Breast epithelium (tissue), 3 donors: ENCODE measurements around the gene TEAD3.

ENCODE experiments used
- POLR2A ChIP-seq: fragments of 450-650 bp; IDR thresholded peaks from one replicate; pipeline ENCODE4 v1.6.1; 2016; ENCODE audit warnings: antibody characterized with exemption, mild to moderate bottlenecking, moderate library complexity
- POLR2AphosphoS5 ChIP-seq, 3 donors: sonication (generic); formaldehyde crosslinking; IDR thresholded peaks; one replicate each; pipeline ENCODE4 v1.6.1; 2017; ENCODE audit warnings: antibody characterized with exemption in 3 of 3
- TF ChIP-seq, protein P1 (sequence below), 3 donors: fragments of 450-650 bp; IDR thresholded peaks; one replicate each; pipeline ENCODE4 v1.5.1; 2016 to 2017; ENCODE audit warnings: antibody characterized with exemption in 3 of 3, mild to moderate bottlenecking in 3 of 3, moderate library complexity in 3 of 3

- TF ChIP-seq, protein P1, sequence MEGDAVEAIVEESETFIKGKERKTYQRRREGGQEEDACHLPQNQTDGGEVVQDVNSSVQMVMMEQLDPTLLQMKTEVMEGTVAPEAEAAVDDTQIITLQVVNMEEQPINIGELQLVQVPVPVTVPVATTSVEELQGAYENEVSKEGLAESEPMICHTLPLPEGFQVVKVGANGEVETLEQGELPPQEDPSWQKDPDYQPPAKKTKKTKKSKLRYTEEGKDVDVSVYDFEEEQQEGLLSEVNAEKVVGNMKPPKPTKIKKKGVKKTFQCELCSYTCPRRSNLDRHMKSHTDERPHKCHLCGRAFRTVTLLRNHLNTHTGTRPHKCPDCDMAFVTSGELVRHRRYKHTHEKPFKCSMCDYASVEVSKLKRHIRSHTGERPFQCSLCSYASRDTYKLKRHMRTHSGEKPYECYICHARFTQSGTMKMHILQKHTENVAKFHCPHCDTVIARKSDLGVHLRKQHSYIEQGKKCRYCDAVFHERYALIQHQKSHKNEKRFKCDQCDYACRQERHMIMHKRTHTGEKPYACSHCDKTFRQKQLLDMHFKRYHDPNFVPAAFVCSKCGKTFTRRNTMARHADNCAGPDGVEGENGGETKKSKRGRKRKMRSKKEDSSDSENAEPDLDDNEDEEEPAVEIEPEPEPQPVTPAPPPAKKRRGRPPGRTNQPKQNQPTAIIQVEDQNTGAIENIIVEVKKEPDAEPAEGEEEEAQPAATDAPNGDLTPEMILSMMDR (IDR thresholded peaks at IDR 0.05): no peak
- no peak for TF ChIP-seq POLR2A
- no peak for TF ChIP-seq POLR2AphosphoS5 (IDR thresholded peaks at IDR 0.05)
Measured at GRCh38 chr6:35435074-35435837, 61.6 kb downstream of the TEAD3 start.
